HCT116 (cell line): ENCODE measurements around the gene TMEM235. TPM values are rescaled to one million over a fixed set of nuclear protein-coding genes. Genes with fewer than 3 reads are reported as not detected.
A peak's percentile ranks its signal among the peaks of the same experiment; 100 is the strongest.

Experiments used
- ATAC-seq: fragments of 200-7000 bp; cut with Tn5 transposase; 2 replicates; pipeline ENCODE4 v1.9.1; 2020; ENCODE audit warnings: mild to moderate bottlenecking, moderate library complexity
- BruUV-seq: library from RNA; stranded (reverse); fragments of 400-500 nt; replicated peaks from 2 replicates; lab custom pipeline; 2021; lab: Mats Ljungman, UMichigan
- CTCF ChIA-PET: fragments of 300-600 bp; sonication (Branson Sonifier 250); formaldehyde crosslinking; loops from one replicate; lab custom pipeline; 2021; ENCODE audit warnings: antibody characterized with exemption; lab: Charles Lee
- POLR2A ChIA-PET: fragments of 300-600, 350-600 bp; sonication (Branson Sonifier 250); formaldehyde crosslinking; loops from one replicate; lab custom pipeline; 2021; ENCODE audit warnings: antibody characterized with exemption; lab: Charles Lee
- RAD21 ChIA-PET, 2 experiments: fragments of 300-600 bp; sonication (Branson Sonifier 250); formaldehyde crosslinking; loops; one replicate each; lab custom pipeline; 2023; ENCODE audit warnings: low total read pairs in 2 of 2; ENCODE audit not compliant: uncharacterized antibody in 2 of 2, unreplicated experiment in 2 of 2, low non-redundant PET in 1 of 2; lab: Charles Lee
- DNase-seq: peaks from one replicate; pipeline ENCODE4 v3.0.0-alpha.2; 2010; ENCODE audit warnings: low read depth, low spot score
- H2AFZ ChIP-seq: fragments of 200-600 bp; shearing (Covaris generic), sonication (generic); 2 replicates; pipeline ENCODE4 v1.6.1; 2017; ENCODE audit warnings: low read depth, mixed run types, mixed read lengths, antibody characterized with exemption, low read length; ENCODE audit not compliant: poor library complexity, severe bottlenecking
- H3K27ac ChIP-seq: 2 replicates; pipeline ENCODE4 v1.5.1; 2012; ENCODE audit warnings: low read depth, low read length
- H3K27me3 ChIP-seq: fragments of 200-600 bp; sonication (generic); 2 replicates; pipeline ENCODE4 v1.6.1; 2016; ENCODE audit warnings: mixed run types, low read length, mixed read lengths; ENCODE audit not compliant: insufficient read depth
- H3K36me3 ChIP-seq, 2 experiments: fragments of 200-500 bp in 1 of 2; fragments of 200-600 bp in 1 of 2; sonication (Bioruptor generic) in 1 of 2; sonication (generic) in 1 of 2; 2 replicates each; pipeline versions ENCODE4 v1.5.1 to v1.6.1; 2014 to 2016; ENCODE audit warnings: low read length in 2 of 2, inconsistent platforms in 1 of 2, mixed read lengths in 1 of 2, mixed run types in 1 of 2; ENCODE audit not compliant: insufficient read depth in 2 of 2, control insufficient read depth in 1 of 2
- H3K4me1 ChIP-seq, 2 experiments: fragments of 200-600 bp in 1 of 2; sonication (generic) in 1 of 2; 2 replicates each; pipeline versions ENCODE4 v1.5.1 to v1.6.1; 2012 to 2017; ENCODE audit warnings: low read length in 2 of 2, inconsistent platforms in 1 of 2, mild to moderate bottlenecking in 1 of 2, mixed read lengths in 1 of 2, mixed run types in 1 of 2, moderate library complexity in 1 of 2; ENCODE audit not compliant: insufficient read depth in 2 of 2, control insufficient read depth in 1 of 2
- H3K4me2 ChIP-seq: fragments of 200-600 bp; sonication (generic); 2 replicates; pipeline ENCODE4 v1.6.1; 2017; ENCODE audit warnings: mixed run types, low read length, mixed read lengths
- H3K4me3 ChIP-seq, 2 experiments: fragments of 200-600 bp in 1 of 2; sonication (generic) in 1 of 2; replicated peaks in 1 of 2; 2 replicates each; pipeline ENCODE4 v1.5.1; 2011 to 2016; ENCODE audit warnings: low read length in 2 of 2, control low read depth in 1 of 2, low read depth in 1 of 2, mild to moderate bottlenecking in 1 of 2, mixed read lengths in 1 of 2, mixed run types in 1 of 2
- H3K79me2 ChIP-seq: fragments of 200-600 bp; sonication (generic); 2 replicates; pipeline ENCODE4 v1.6.1; 2017; ENCODE audit warnings: mild to moderate bottlenecking, mixed run types, low read length, moderate library complexity, mixed read lengths; ENCODE audit not compliant: insufficient read depth
- H3K9ac ChIP-seq: fragments of 200-600 bp; sonication (generic); 2 replicates; pipeline ENCODE4 v1.6.1; 2016; ENCODE audit warnings: low read length, mixed read lengths
- H3K9me2 ChIP-seq: fragments of 200-600 bp; sonication (generic), shearing (Covaris generic); 2 replicates; pipeline ENCODE4 v1.6.1; 2017; ENCODE audit warnings: mixed run types, mild to moderate bottlenecking, moderate library complexity; ENCODE audit not compliant: insufficient read depth
- H3K9me3 ChIP-seq, 2 experiments: fragments of 200-500 bp in 1 of 2; fragments of 200-600 bp in 1 of 2; sonication (Bioruptor generic) in 1 of 2; sonication (generic) in 1 of 2; 2 replicates each; pipeline ENCODE4 v1.6.1; 2014 to 2017; ENCODE audit warnings: low read length in 2 of 2, mixed read lengths in 2 of 2, inconsistent platforms in 1 of 2, low read depth in 1 of 2, mild to moderate bottlenecking in 1 of 2, mixed run types in 1 of 2, moderate library complexity in 1 of 2; ENCODE audit not compliant: control insufficient read depth in 1 of 2, insufficient read depth in 1 of 2
- H4K20me1 ChIP-seq: fragments of 200-600 bp; sonication (generic), shearing (Covaris generic); 2 replicates; pipeline ENCODE4 v1.6.1; 2017; ENCODE audit warnings: mixed run types, mild to moderate bottlenecking, moderate library complexity; ENCODE audit not compliant: insufficient read depth
- CEBPB ChIP-seq: IDR thresholded peaks from 2 replicates; pipeline ENCODE4 v1.6.1; 2012; ENCODE audit warnings: low read depth
- EGR1 ChIP-seq: IDR thresholded peaks from 2 replicates; pipeline ENCODE4 v1.6.1; 2012; ENCODE audit warnings: low read depth
- EZH2 ChIP-seq: fragments of 200-600 bp; sonication (generic); IDR thresholded peaks from 2 replicates; pipeline ENCODE4 v1.6.1; 2017; ENCODE audit warnings: antibody characterized with exemption, mixed run types
- JUND ChIP-seq: IDR thresholded peaks from 2 replicates; pipeline ENCODE4 v1.6.1; 2012
- POLR2AphosphoS5 ChIP-seq: IDR thresholded peaks from 2 replicates; pipeline ENCODE4 v1.6.1; 2011; ENCODE audit warnings: mild to moderate bottlenecking, low read depth, low read length, moderate library complexity
- RAD21 ChIP-seq: IDR thresholded peaks from 2 replicates; pipeline ENCODE4 v1.6.1; 2012; ENCODE audit warnings: low read depth, mild to moderate bottlenecking
- SP1 ChIP-seq: IDR thresholded peaks from 2 replicates; pipeline ENCODE4 v1.6.1; 2012; ENCODE audit warnings: low read depth
- YY1 ChIP-seq: IDR thresholded peaks from 2 replicates; pipeline ENCODE4 v1.6.1; 2011; ENCODE audit warnings: low read length, low read depth, moderate library complexity, mild to moderate bottlenecking; ENCODE audit not compliant: insufficient replicate concordance; ENCODE audit errors: extremely low read depth
- ZFX ChIP-seq: fragments of 450-650 bp; IDR thresholded peaks from 2 replicates; pipeline ENCODE4 v1.6.1; 2017
- ZNF274 ChIP-seq: fragments of 200-500 bp; sonication (Bioruptor generic); IDR thresholded peaks from 2 replicates; pipeline ENCODE4 v1.6.1; 2014; ENCODE audit warnings: mild to moderate bottlenecking, low read depth, low read length, inconsistent platforms
- intact Hi-C: fragments of 100-400 bp; cut with micrococcal nuclease; formaldehyde crosslinking; loops from 2 replicates; pipeline ENCODE4 v1.10.0; 2022
- total RNA-seq: library from RNA; stranded (reverse); gene quantifications from one replicate; pipeline ENCODE4 v1.2.1, GENCODE V29; 2021; ENCODE audit not compliant: unreplicated experiment
- TF ChIP-seq, protein P1 (sequence below): IDR thresholded peaks from 2 replicates; pipeline ENCODE4 v1.6.1; 2011; ENCODE audit warnings: mild to moderate bottlenecking, low read length, moderate library complexity; ENCODE audit not compliant: insufficient replicate concordance; ENCODE audit errors: extremely low read depth
- TF ChIP-seq, protein P2 (sequence below): IDR thresholded peaks from 2 replicates; pipeline ENCODE4 v1.6.1; 2012
- TF ChIP-seq, protein P3 (sequence below), 3 experiments: fragments of 200-600 bp in 1 of 3; sonication (generic) in 1 of 3; IDR thresholded peaks in 2 of 3; conservative IDR thresholded peaks in 1 of 3; 2 replicates each; pipeline ENCODE4 v1.5.1; 2012 to 2017; ENCODE audit warnings: low read depth in 2 of 3, low read length in 2 of 3, antibody characterized with exemption in 1 of 3, borderline replicate concordance in 1 of 3, control low read depth in 1 of 3, mild to moderate bottlenecking in 1 of 3, mixed read lengths in 1 of 3, mixed run types in 1 of 3, moderate library complexity in 1 of 3; ENCODE audit not compliant: insufficient read depth in 1 of 3
- TF ChIP-seq, protein P4 (sequence below): IDR thresholded peaks from 2 replicates; pipeline ENCODE4 v1.6.1; 2012; ENCODE audit warnings: low read depth

The TMEM235 gene
- total RNA-seq, 1 experiment from 2014 or later: not detected

DNA sequence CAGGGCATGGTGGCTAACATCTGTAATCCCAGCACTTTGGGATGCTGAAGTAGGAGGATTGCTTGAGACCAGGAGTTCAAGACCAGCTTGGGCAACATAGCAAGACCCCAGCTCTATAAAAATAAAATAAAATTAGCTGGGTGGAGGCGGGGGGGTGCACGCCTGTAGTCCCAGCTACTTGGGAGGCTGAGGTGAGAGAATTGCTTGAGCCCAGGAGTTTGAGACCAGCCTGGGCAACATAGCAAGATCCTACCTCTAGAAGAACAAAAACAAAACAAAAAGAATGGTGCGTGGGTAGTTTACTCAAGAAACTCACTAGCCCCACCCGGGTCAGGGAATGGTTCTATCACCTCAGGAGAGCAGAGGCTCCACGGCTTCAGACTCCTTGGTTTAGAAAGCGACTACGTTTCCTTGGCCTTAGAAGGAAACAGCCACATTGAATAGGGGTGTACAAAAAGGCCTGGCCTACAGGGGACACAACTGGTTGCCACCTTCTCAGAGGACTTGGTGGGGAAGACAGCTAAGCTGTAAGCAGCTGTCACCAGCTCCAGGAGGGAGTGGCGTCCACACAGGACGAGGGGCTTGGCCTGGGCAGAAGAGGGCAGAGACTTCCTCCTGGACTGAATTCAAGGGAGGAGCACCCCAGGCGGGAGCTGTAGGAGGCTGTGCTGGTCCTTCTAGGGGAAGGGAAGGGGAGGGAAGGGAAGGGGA lies 45.3 kb upstream of the TMEM235 start:
- peaks cover 84% of the 10 kb centered on the region for H3K79me2 ChIP-seq

More for the DNA sequence above, 45.3 kb upstream of the TMEM235 start:
- Histone ChIP-seq H3K9me3 (no peaks in the 10 kb centered on the region), H4K20me1 (0 out of 2 replicates have a peak, but pooled peaks cover 3% of the 10 kb centered on the region), H3K27me3 (no peaks in the 10 kb centered on the region), H3K4me3 (peak overlapping the region; percentile 94 to 95), H3K27ac (peak overlapping the region; percentile 52), H2AFZ (no peak overlapping the region), H3K4me1 (peaks cover 22 to 55% of the 10 kb centered on the region in 2 experiments), H3K4me2 (peak overlapping the region; percentile 99), H3K9ac (peak overlapping the region; percentile 98), H3K36me3 (peaks cover 29 to 44% of the 10 kb centered on the region in 2 experiments), H3K9me2 (no peaks in the 10 kb centered on the region)
- peak; percentile 43 for ATAC-seq
- TF ChIP-seq, protein P1, sequence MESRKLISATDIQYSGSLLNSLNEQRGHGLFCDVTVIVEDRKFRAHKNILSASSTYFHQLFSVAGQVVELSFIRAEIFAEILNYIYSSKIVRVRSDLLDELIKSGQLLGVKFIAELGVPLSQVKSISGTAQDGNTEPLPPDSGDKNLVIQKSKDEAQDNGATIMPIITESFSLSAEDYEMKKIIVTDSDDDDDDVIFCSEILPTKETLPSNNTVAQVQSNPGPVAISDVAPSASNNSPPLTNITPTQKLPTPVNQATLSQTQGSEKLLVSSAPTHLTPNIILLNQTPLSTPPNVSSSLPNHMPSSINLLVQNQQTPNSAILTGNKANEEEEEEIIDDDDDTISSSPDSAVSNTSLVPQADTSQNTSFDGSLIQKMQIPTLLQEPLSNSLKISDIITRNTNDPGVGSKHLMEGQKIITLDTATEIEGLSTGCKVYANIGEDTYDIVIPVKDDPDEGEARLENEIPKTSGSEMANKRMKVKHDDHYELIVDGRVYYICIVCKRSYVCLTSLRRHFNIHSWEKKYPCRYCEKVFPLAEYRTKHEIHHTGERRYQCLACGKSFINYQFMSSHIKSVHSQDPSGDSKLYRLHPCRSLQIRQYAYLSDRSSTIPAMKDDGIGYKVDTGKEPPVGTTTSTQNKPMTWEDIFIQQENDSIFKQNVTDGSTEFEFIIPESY: no peak
- TF ChIP-seq, protein P2, sequence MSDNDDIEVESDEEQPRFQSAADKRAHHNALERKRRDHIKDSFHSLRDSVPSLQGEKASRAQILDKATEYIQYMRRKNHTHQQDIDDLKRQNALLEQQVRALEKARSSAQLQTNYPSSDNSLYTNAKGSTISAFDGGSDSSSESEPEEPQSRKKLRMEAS: no peak
- TF ChIP-seq CEBPB (no peak), EGR1 (no peak), EZH2 (no peak), ZNF274 (no peak), POLR2AphosphoS5 (no peak), YY1 (no peak), RAD21 (no peak), ZFX (no peak), JUND (no peak), SP1 (no peak)
- TF ChIP-seq, protein P3, sequence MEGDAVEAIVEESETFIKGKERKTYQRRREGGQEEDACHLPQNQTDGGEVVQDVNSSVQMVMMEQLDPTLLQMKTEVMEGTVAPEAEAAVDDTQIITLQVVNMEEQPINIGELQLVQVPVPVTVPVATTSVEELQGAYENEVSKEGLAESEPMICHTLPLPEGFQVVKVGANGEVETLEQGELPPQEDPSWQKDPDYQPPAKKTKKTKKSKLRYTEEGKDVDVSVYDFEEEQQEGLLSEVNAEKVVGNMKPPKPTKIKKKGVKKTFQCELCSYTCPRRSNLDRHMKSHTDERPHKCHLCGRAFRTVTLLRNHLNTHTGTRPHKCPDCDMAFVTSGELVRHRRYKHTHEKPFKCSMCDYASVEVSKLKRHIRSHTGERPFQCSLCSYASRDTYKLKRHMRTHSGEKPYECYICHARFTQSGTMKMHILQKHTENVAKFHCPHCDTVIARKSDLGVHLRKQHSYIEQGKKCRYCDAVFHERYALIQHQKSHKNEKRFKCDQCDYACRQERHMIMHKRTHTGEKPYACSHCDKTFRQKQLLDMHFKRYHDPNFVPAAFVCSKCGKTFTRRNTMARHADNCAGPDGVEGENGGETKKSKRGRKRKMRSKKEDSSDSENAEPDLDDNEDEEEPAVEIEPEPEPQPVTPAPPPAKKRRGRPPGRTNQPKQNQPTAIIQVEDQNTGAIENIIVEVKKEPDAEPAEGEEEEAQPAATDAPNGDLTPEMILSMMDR (IDR thresholded peaks at IDR 0.05 in 2 of 3, conservative IDR thresholded peaks at IDR 0.05 in 1 of 3; ENCODE audit: borderline replicate concordance in 1 of 3, insufficient read depth in 1 of 3, low read depth in 2 of 3, low read length in 2 of 3): no peak
- TF ChIP-seq, protein P4, sequence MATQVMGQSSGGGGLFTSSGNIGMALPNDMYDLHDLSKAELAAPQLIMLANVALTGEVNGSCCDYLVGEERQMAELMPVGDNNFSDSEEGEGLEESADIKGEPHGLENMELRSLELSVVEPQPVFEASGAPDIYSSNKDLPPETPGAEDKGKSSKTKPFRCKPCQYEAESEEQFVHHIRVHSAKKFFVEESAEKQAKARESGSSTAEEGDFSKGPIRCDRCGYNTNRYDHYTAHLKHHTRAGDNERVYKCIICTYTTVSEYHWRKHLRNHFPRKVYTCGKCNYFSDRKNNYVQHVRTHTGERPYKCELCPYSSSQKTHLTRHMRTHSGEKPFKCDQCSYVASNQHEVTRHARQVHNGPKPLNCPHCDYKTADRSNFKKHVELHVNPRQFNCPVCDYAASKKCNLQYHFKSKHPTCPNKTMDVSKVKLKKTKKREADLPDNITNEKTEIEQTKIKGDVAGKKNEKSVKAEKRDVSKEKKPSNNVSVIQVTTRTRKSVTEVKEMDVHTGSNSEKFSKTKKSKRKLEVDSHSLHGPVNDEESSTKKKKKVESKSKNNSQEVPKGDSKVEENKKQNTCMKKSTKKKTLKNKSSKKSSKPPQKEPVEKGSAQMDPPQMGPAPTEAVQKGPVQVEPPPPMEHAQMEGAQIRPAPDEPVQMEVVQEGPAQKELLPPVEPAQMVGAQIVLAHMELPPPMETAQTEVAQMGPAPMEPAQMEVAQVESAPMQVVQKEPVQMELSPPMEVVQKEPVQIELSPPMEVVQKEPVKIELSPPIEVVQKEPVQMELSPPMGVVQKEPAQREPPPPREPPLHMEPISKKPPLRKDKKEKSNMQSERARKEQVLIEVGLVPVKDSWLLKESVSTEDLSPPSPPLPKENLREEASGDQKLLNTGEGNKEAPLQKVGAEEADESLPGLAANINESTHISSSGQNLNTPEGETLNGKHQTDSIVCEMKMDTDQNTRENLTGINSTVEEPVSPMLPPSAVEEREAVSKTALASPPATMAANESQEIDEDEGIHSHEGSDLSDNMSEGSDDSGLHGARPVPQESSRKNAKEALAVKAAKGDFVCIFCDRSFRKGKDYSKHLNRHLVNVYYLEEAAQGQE: no peak
- intact Hi-C loops: loop anchor here (2.0 kb wide), 1 partner anchor 17 kb away; the partner anchor contains the start of gene SYNGR2
- BruUV-seq: TSS peak; percentile 40
- ChIA-PET RAD21 (interaction anchor here (0.7 to 1.4 kb wide), 3 partner anchors 21 to 101 kb away, joined by 3 to 9 read pairs (median 7); no protein-coding TSS in a partner anchor), CTCF (interaction anchor here (0.8 to 2.8 kb wide), 15 partner anchors 8 to 167 kb away, joined by 3 to 14 read pairs (median 5); no protein-coding TSS in a partner anchor), POLR2A (interaction anchor here (0.7 to 4.1 kb wide), 23 partner anchors 11 to 228 kb away, joined by 3 to 77 read pairs (median 6); partner anchors contain the start of genes TMC6, TMC8 and TNRC6C)
- DNase-seq: no peak
